ENCODE measurements around the gene PROZ.
A peak's percentile ranks its signal among the peaks of the same experiment; 100 is the strongest.

PROZ gene

GRCh38 chr13:113209336-113209758 lies 50.9 kb downstream of the PROZ start, which contains the start of gene CUL4A:
TSS of gene CUL4A (plus strand) at chr13:113209613. CDS start at chr13:113209628, 15 bp downstream.
- DNase-seq: peak; percentile 78 to 80

DNA sequence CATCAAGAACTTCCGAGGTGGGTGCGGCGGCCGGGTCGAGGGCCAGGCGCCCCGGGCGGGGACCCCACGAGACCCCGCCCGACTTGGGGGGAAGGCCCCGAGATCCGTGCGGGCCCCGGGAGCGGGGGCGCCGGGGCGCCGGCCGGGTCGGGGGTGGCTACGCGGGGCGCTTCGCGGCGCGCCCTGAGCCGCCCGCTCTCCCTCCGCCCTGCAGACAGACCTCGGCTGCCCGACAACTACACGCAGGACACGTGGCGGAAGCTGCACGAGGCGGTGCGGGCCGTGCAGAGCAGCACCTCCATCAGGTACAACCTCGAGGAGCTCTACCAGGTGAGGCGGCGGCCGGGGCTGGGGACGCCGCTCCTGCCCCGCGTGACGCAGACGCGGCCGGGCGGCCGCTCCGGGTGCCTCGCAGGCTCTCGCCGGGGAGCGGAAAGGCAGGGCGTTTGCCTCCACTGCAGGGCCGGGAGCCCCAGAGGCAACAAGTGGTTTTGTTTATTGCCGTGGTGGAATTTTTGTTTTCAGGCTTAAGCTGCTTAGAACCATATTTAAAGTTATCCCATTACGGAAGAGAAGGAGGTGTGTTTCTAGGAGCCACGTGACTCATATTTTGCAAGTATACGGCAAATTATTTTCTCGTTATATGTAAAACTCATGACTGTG lies 51.4 kb downstream of the PROZ start:
- DNase-seq: peak; percentile 74 to 78

DNA sequence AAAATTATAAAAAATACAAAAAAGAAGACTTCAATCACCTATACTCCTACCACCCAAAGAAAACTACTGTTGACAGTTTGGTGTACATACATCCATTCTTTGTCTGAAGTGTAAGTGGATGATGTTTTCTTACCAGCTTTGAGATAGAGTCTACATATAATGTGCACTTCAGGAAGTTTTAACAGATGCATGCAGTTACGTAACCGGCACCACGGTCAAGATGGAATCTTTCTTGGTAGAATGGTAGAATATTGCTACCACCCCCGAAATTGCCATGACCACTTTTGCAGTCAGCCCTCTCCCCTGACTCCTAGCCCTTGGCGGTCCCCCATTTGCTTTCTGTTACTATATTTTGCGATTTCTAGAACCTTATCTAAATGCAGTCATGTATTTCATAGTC lies 52.4 kb downstream of the PROZ start:
- DNase-seq: no peak

- peak in 1 of 2 experiments; percentile 36 for DNase-seq
Measured at GRCh38 chr13:113211774-113212173, 53.3 kb downstream of the PROZ start.

- DNase-seq: peak in 1 of 2 experiments; percentile 28
Measured at GRCh38 chr13:113216254-113217048, 58.0 kb downstream of the PROZ start.

- DNase-seq: no peak
Measured at GRCh38 chr13:113218586-113218985, 60.1 kb downstream of the PROZ start.

GRCh38 chr13:113219256-113219940 lies 61.0 kb downstream of the PROZ start:
- no peak for DNase-seq

GRCh38 chr13:113220141-113220598 lies 61.7 kb downstream of the PROZ start:
- no peak for DNase-seq

GRCh38 chr13:113220877-113221276 lies 62.4 kb downstream of the PROZ start:
- no peak for DNase-seq
